ENCODE measurements around the gene WDR77. TPM values are rescaled to one million over a fixed set of nuclear protein-coding genes. Genes with fewer than 3 reads are reported as not detected.

Gene WDR77
- total and polyA plus RNA-seq, 2 of the 13 experiments (the other 11 are each of a cell fraction or from before 2014, with no cell fraction given): 90.6 to 108 TPM

DNA sequence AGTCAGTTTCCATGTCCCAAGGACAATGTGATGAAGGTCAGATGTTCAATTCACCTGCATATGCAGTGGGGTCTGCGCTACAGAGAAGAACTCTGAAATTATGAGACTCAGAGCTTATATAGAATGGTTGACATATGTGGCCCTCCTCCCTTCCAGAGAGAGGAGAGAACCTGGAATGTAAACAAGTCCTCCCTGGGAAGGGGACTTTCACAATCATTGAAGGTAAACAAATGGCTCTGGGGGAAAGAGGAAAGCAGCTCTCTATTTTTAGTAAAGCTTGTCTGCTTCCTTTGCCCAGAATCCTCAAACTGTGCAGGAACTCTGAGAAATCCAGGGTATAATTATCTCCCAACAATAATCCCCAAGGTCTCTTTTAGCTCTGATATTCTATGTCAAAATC lies 31.3 kb downstream of the WDR77 start (continued):
- TF ChIP-seq ZNF878 (CRISPR knock-in tag; IDR thresholded peaks at IDR 0.05) (no peak), HBP1 (CRISPR knock-in tag; IDR thresholded peaks at IDR 0.05; ENCODE audit: low read depth) (0 out of 2 replicates have a peak, but pooled peaks have one; percentile 61), ZNF33A (CRISPR knock-in tag; IDR thresholded peaks at IDR 0.05; ENCODE audit: borderline replicate concordance) (no peak), HOXD1 (CRISPR knock-in tag; IDR thresholded peaks at IDR 0.05) (no peak), MTA1 (CRISPR knock-in tag; IDR thresholded peaks at IDR 0.05; ENCODE audit: borderline replicate concordance) (no peak), PHF21A (CRISPR knock-in tag; IDR thresholded peaks at IDR 0.05) (peak; percentile 83), ZNF44 (CRISPR knock-in tag; IDR thresholded peaks at IDR 0.05) (no peak), ARNT (IDR thresholded peaks at IDR 0.05) (no peak), ZNF331 (CRISPR knock-in tag; IDR thresholded peaks at IDR 0.05) (peak; percentile 76; the same call in 1 of the 2 replicates), ZSCAN21 (CRISPR knock-in tag; IDR thresholded peaks at IDR 0.05; ENCODE audit: borderline replicate concordance) (no peak), ZNF704 (CRISPR knock-in tag; IDR thresholded peaks at IDR 0.05; ENCODE audit: borderline replicate concordance) (no peak), TFE3 (CRISPR knock-in tag; IDR thresholded peaks at IDR 0.05) (peak; percentile 18; the same call in 1 of the 2 replicates), RFX5 (IDR thresholded peaks at IDR 0.05; ENCODE audit: low read depth, low read length) (no peak), ETV5 (CRISPR knock-in tag; IDR thresholded peaks at IDR 0.05; ENCODE audit: borderline replicate concordance) (peak; percentile 30; the same call in 1 of the 2 replicates), ETV6 (CRISPR knock-in tag; conservative IDR thresholded peaks at IDR 0.05) (no peak), TEAD3 (CRISPR knock-in tag; optimal IDR thresholded peaks at IDR 0.05; ENCODE audit: borderline replicate concordance) (peak; percentile 100), MEF2D (CRISPR knock-in tag; IDR thresholded peaks at IDR 0.05) (peak; percentile 99), ZNF598 (CRISPR knock-in tag; IDR thresholded peaks at IDR 0.05; ENCODE audit: borderline replicate concordance) (no peak), ZNF180 (CRISPR knock-in tag; IDR thresholded peaks at IDR 0.05; ENCODE audit: borderline replicate concordance, low read depth) (no peak)
- TF ChIP-seq, protein P1, sequence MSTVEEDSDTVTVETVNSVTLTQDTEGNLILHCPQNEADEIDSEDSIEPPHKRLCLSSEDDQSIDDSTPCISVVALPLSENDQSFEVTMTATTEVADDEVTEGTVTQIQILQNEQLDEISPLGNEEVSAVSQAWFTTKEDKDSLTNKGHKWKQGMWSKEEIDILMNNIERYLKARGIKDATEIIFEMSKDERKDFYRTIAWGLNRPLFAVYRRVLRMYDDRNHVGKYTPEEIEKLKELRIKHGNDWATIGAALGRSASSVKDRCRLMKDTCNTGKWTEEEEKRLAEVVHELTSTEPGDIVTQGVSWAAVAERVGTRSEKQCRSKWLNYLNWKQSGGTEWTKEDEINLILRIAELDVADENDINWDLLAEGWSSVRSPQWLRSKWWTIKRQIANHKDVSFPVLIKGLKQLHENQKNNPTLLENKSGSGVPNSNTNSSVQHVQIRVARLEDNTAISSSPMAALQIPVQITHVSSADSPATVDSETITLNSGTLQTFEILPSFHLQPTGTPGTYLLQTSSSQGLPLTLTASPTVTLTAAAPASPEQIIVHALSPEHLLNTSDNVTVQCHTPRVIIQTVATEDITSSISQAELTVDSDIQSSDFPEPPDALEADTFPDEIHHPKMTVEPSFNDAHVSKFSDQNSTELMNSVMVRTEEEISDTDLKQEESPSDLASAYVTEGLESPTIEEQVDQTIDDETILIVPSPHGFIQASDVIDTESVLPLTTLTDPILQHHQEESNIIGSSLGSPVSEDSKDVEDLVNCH (CRISPR knock-in tag; IDR thresholded peaks at IDR 0.05): no peak
- TF ChIP-seq, protein P2, sequence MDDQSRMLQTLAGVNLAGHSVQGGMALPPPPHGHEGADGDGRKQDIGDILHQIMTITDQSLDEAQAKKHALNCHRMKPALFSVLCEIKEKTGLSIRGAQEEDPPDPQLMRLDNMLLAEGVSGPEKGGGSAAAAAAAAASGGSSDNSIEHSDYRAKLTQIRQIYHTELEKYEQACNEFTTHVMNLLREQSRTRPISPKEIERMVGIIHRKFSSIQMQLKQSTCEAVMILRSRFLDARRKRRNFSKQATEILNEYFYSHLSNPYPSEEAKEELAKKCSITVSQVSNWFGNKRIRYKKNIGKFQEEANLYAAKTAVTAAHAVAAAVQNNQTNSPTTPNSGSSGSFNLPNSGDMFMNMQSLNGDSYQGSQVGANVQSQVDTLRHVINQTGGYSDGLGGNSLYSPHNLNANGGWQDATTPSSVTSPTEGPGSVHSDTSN (CRISPR knock-in tag; IDR thresholded peaks at IDR 0.05; ENCODE audit: borderline replicate concordance): no peak

Measured in HepG2 (cell line).